Neutrophil (primary cell): ENCODE measurements around the gene ECT2.

ENCODE experiments used
- H3K27ac ChIP-seq: fragments of 200-600 bp; sonication (generic); 2 replicates; pipeline ENCODE4 v1.5.1; 2016; ENCODE audit warnings: mild to moderate bottlenecking, moderate library complexity
- H3K27me3 ChIP-seq: fragments of 200-600 bp; sonication (generic); 2 replicates; pipeline ENCODE4 v1.6.0; 2016; ENCODE audit warnings: mild to moderate bottlenecking
- H3K36me3 ChIP-seq: fragments of 200-600 bp; sonication (generic); 2 replicates; pipeline ENCODE4 v1.5.1; 2017
- H3K4me1 ChIP-seq, 2 experiments: fragments of 200-600 bp in 1 of 2; sonication (generic) in 1 of 2; 1 replicate in 1 of 2; 2 replicates in 1 of 2; pipeline versions ENCODE4 v1.5.1 to v1.6.1; 2013 to 2016; ENCODE audit warnings: low read depth in 1 of 2, low read length in 1 of 2, mild to moderate bottlenecking in 1 of 2, moderate library complexity in 1 of 2; ENCODE audit not compliant: control insufficient read depth in 1 of 2, insufficient read depth in 1 of 2
- H3K4me3 ChIP-seq, 2 experiments: fragments of 200-600 bp in 1 of 2; sonication (generic) in 1 of 2; 1 replicate in 1 of 2; 2 replicates in 1 of 2; pipeline ENCODE4 v1.5.1; 2013 to 2016; ENCODE audit warnings: low read depth in 1 of 2, low read length in 1 of 2, mild to moderate bottlenecking in 1 of 2, moderate library complexity in 1 of 2
- H3K9me3 ChIP-seq: fragments of 200-600 bp; sonication (generic); 2 replicates; pipeline ENCODE4 v1.5.1; 2016
- TF ChIP-seq, protein P1 (sequence below): fragments of 200-600 bp; sonication (generic); IDR thresholded peaks from 2 replicates; pipeline ENCODE4 v1.5.1; 2016; ENCODE audit warnings: antibody characterized with exemption

The ECT2 gene

DNA sequence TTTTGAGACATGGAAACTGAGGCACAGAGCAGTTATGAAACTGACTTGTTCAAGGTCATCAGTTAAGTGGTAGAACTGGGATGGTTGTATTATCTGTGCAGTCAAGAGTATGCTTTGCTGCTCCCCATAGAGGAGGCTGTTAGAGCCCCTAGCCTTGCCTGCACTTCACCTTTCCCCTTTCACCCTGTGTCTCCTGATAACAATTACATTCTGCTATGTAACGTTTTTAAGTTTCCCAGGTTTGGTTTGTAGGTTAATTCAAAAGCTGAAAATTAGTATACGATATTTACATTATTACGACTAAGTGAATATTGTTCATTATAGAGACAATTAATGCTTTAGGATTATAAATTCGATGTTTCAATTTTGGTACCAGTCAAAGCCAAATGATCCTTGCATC is 89.9 kb downstream of the ECT2 start:
- H3K36me3 ChIP-seq = no peaks in the 10 kb centered on the region
- no peak overlapping the region for H3K27ac ChIP-seq
- H3K4me3 ChIP-seq = no peak overlapping the region
- TF ChIP-seq, protein P1, sequence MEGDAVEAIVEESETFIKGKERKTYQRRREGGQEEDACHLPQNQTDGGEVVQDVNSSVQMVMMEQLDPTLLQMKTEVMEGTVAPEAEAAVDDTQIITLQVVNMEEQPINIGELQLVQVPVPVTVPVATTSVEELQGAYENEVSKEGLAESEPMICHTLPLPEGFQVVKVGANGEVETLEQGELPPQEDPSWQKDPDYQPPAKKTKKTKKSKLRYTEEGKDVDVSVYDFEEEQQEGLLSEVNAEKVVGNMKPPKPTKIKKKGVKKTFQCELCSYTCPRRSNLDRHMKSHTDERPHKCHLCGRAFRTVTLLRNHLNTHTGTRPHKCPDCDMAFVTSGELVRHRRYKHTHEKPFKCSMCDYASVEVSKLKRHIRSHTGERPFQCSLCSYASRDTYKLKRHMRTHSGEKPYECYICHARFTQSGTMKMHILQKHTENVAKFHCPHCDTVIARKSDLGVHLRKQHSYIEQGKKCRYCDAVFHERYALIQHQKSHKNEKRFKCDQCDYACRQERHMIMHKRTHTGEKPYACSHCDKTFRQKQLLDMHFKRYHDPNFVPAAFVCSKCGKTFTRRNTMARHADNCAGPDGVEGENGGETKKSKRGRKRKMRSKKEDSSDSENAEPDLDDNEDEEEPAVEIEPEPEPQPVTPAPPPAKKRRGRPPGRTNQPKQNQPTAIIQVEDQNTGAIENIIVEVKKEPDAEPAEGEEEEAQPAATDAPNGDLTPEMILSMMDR = no peak
- H3K4me1 ChIP-seq = no peaks in the 10 kb centered on the region
- H3K27me3 ChIP-seq = no peaks in the 10 kb centered on the region
- no peaks in the 10 kb centered on the region for H3K9me3 ChIP-seq

DNA sequence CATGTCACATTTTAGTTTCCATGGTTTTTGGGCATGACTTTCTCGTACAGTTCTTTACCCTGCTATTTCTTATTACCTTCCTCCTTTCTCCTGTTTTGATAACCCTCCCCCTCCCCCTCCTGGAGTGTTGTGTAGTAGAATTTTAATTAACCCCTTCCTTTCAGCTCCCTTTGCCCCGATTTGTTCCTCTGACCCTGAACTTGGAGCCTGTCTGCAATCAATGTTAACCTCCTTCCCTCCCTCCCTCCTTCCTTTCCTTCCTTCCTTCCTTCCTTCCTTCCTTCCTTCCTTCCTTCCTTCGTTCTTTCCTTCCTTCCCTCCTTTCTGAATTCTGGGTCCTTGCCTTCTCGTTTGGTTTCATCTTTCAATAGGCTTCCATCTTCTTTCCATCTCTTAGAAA is 90.4 kb downstream of the ECT2 start:
- no peak overlapping the region for H3K27ac ChIP-seq
- no peaks in the 10 kb centered on the region for H3K27me3 ChIP-seq
- H3K4me3 ChIP-seq = no peak overlapping the region
- no peaks in the 10 kb centered on the region for H3K9me3 ChIP-seq
- H3K4me1 ChIP-seq = no peaks in the 10 kb centered on the region
- TF ChIP-seq, protein P1 = no peak
- H3K36me3 ChIP-seq = no peaks in the 10 kb centered on the region

DNA sequence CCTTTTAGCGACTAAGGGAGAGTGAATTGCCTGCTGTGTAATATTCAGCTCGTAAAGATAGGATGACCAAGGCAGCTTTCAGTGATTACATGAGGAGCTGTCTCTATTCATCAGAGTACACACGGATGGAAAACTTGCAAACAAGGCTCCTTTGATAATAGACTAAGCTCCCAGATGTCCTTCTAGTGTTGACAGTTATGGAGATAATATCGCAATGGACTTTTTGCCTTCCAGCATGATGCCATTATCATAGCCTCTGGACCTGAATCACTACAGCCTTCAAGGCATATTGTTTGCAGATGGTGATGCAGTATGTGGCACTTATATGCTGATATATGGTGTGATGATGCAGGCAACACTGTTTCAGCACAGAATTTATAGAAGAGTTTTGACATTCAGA is 93.9 kb downstream of the ECT2 start:
- TF ChIP-seq, protein P1 = no peak
- no peak overlapping the region for H3K4me3 ChIP-seq
- H3K27ac ChIP-seq = no peak overlapping the region
- no peaks in the 10 kb centered on the region for H3K27me3 ChIP-seq
- H3K4me1 ChIP-seq = no peaks in the 10 kb centered on the region
- H3K36me3 ChIP-seq = no peaks in the 10 kb centered on the region
- no peaks in the 10 kb centered on the region for H3K9me3 ChIP-seq

DNA sequence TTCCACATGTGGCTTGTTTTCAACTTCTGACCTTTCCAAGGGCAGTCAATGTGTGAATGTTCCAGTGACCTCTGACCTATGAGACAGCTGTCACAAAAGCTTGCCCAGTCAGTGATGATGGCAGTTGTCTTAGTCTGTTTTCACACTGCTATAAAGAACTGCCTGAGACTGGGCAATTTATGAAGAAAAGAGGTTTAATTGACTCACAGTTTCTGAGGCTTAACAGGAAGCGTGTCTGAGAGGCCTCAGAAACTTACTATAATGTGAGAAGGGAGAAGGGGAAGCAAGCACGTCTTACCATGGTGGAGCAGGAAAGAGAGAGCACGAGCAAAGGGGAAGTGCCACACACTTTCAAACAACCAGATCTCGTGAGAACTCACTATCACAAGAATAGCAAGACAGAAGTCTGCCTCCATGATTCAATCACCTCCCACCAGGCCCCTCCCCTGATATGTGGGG is 95.6 kb downstream of the ECT2 start:
- no peak overlapping the region for H3K27ac ChIP-seq
- H3K4me1 ChIP-seq = no peaks in the 10 kb centered on the region
- H3K4me3 ChIP-seq = no peak overlapping the region
- H3K36me3 ChIP-seq = no peaks in the 10 kb centered on the region
- TF ChIP-seq, protein P1 = no peak
- no peaks in the 10 kb centered on the region for H3K27me3 ChIP-seq
- no peaks in the 10 kb centered on the region for H3K9me3 ChIP-seq

DNA sequence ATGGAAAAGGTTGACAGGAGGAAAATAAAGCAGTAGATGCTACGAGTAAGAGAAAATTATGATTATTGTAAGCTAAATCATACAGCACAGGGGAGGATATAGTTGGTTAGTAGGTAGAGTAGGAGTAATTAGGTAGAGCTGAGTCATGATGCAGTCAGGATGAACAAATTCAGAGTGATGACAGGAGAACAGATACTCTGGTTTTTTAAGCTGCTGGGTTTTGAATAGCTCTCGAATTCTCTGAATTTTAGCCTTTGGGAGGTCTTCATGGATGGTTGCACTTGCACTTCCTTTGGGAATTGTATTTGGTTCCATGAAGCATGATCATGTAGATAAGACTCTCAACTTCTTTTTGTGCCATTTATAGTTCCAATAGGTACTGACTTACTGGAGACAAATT is 96.2 kb downstream of the ECT2 start:
- no peaks in the 10 kb centered on the region for H3K27me3 ChIP-seq
- no peaks in the 10 kb centered on the region for H3K9me3 ChIP-seq
- H3K4me3 ChIP-seq = no peak overlapping the region
- no peaks in the 10 kb centered on the region for H3K4me1 ChIP-seq
- TF ChIP-seq, protein P1 = no peak
- no peaks in the 10 kb centered on the region for H3K36me3 ChIP-seq
- no peak overlapping the region for H3K27ac ChIP-seq

DNA sequence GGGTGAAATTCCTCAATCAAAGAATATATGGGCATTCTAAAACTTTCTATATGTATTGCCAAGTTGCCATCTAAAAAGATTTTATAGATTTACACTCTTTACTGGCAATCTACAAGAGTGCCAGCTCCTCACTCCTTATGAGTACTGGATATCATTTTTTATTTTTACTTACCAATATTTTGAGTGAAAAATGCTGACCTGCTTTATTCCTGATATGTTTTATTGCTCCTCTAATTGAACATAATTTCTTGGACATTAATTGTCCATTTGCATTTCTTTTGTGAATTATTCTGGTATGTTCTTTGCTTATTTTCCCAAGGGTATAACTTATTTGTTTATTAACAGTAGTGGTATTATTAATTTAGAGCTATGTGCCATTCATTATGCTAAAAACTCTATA is 96.8 kb downstream of the ECT2 start:
- Histone ChIP-seq H3K36me3 (no peaks in the 10 kb centered on the region), H3K4me3 (no peak overlapping the region), H3K4me1 (no peaks in the 10 kb centered on the region), H3K27me3 (no peaks in the 10 kb centered on the region), H3K27ac (no peak overlapping the region), H3K9me3 (no peaks in the 10 kb centered on the region)
- TF ChIP-seq, protein P1 = no peak
